ENCODE results near the gene BBS9. TPM values are rescaled to one million over a fixed set of nuclear protein-coding genes. Genes with fewer than 3 reads are reported as not detected.

Gene BBS9
- total RNA-seq, result 98.9 TPM

DNA sequence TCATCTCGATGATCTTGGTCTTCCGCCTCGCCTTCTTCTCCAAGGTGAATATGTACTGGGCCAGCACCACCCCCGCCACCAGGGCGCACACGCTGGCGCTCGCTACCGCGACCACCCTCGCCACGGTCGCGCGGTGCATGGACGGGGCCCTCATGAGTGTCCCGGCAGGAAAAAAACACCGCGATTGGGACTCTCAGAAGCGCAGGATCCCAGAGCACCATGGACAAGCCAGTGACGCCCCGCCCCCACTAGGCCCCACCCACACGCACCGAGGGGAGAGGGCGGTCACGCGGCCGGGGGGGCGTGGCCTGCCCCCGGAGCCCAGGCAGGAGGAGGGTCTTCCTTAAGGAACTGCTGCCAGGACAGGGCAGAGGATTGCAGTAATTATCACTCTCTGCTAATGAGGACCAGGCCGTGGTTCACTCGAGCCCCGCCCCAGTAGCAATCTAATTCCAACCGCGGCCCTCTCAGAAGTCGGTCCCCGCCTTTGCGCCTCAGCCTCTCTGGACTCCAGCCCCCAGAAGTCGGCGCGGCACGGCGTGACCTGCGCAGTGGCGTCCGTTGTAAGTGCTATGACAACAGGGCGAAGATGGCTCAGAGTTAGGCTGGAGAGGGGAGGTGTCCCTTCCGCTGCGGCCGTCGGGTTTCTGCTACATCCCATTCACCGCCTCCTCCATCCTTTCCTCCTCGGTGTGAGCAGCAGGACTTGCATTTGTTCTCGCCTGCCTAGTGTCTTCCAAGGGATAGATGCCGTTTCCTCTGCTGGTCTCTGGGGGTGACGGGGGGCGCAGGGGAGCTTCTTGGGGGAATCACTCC lies at the start of gene BBS9:
BBS9 (plus strand) TSS at position 575 of the 816 bp plus-strand sequence. CDS start 16,689 bp downstream, outside the sequence.

DNA sequence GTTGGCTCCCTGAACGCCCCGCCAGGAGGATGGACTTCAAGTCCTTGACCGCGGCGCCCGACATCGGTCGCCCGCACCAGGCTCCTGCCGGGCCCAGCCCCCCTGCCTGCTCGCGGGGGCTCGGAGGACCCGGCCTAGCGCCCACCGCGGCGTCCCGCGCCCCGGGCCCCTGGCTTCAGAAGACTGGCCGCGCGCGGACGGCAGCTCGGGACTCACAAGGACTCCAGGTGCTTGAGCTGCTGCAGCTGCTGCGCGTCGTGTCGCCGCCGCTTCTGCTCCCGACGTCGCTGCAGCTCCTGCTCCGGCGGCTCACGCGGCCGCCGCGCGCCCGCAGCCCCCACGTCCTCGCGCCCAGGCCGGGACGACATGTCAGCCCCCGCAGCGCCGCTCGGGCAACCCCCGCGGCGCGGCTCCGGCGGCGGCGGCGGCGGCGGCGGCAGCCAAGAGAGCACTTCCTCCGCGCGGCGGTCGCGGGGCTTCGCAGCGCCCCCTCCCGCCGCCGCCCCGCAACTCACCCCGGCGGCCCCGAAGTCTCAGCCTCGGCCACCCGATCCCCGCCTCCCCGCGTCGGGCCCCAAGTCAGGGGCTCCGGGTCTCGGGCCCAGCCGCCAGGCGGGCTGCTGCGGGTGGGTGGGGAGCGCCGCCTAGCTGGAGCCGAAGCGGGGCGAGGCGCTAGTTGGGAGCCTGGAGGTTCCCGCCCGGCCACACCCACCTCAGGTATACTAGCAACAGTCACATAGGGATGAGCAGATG lies 20.2 kb upstream of the BBS9 start, which contains the start of gene RP9:
RP9 (minus strand) TSS at position 400 of the 753 bp plus-strand sequence; CDS start at position 368, 32 bp downstream.

Other genes with a start within 250 kb of the BBS9 start
- gene KBTBD2, start 237.8 kb upstream of the BBS9 start, total RNA-seq, result 89.7 TPM
- 134 TPM for gene FKBP9, start 172.1 kb upstream of the BBS9 start, total RNA-seq
- gene NT5C3A, start 66.8 kb upstream of the BBS9 start, total RNA-seq, result 53.8 TPM
- 14.3 TPM for gene RP9, start 20.2 kb upstream of the BBS9 start, total RNA-seq